Activated CD8-positive, alpha-beta memory T cell treated with anti-CD3 and anti-CD28 coated beads for 1 hour (primary cell): ENCODE results near the gene SEMA3D.

ENCODE experiments used
- DNase-seq, 2 donors: peaks; one replicate each; pipeline ENCODE4 v3.0.0-alpha.2; 2020; ENCODE audit warnings: low read depth in 1 of 2; ENCODE audit errors: extremely low read depth in 1 of 2

Gene SEMA3D

GRCh38 chr7:85081846-85082245, 105.0 kb downstream of the SEMA3D start:
- DNase-seq, result no peak

GRCh38 chr7:85081392-85081791, 105.5 kb downstream of the SEMA3D start:
- DNase-seq, result no peak

- no peak for DNase-seq
Observed at GRCh38 chr7:85079434-85079833, 107.4 kb downstream of the SEMA3D start.

- DNase-seq, result no peak
Observed at GRCh38 chr7:85078181-85078580, 108.7 kb downstream of the SEMA3D start.

- no peak for DNase-seq
Observed at GRCh38 chr7:85075864-85076263, 111.0 kb downstream of the SEMA3D start.

- DNase-seq, result no peak
Observed at GRCh38 chr7:85074992-85075391, 111.9 kb downstream of the SEMA3D start.

GRCh38 chr7:85074016-85074415, 112.8 kb downstream of the SEMA3D start:
- DNase-seq, result no peak

- no peak for DNase-seq
Observed at GRCh38 chr7:85070967-85071628, 115.8 kb downstream of the SEMA3D start.

GRCh38 chr7:85068799-85069198, 118.1 kb downstream of the SEMA3D start:
- DNase-seq, result no peak

GRCh38 chr7:85067371-85067770, 119.5 kb downstream of the SEMA3D start:
- no peak for DNase-seq

GRCh38 chr7:85065888-85066485, 120.9 kb downstream of the SEMA3D start:
- no peak for DNase-seq

- no peak for DNase-seq
Observed at GRCh38 chr7:85065306-85065705, 121.5 kb downstream of the SEMA3D start.

- DNase-seq, result no peak
Observed at GRCh38 chr7:85062651-85063050, 124.2 kb downstream of the SEMA3D start.

- no peak for DNase-seq
Observed at GRCh38 chr7:85061456-85061855, 125.4 kb downstream of the SEMA3D start.

GRCh38 chr7:85060696-85061095, 126.2 kb downstream of the SEMA3D start:
- DNase-seq, result no peak

- DNase-seq, result no peak
Observed at GRCh38 chr7:85055906-85056305, 130.9 kb downstream of the SEMA3D start.

- DNase-seq, result no peak
Observed at GRCh38 chr7:85055196-85055595, 131.7 kb downstream of the SEMA3D start.

GRCh38 chr7:85054306-85054705, 132.6 kb downstream of the SEMA3D start:
- no peak for DNase-seq

GRCh38 chr7:85052894-85053293, 134.0 kb downstream of the SEMA3D start:
- no peak for DNase-seq

- DNase-seq, result no peak
Observed at GRCh38 chr7:85052056-85052737, 134.7 kb downstream of the SEMA3D start.

- no peak for DNase-seq
Observed at GRCh38 chr7:85046534-85046933, 140.3 kb downstream of the SEMA3D start.

GRCh38 chr7:85041605-85042216, 145.1 kb downstream of the SEMA3D start:
- DNase-seq, result no peak
